GM12891 (cell line): ENCODE results near the gene ADGRB3.

Experiments used
- POLR2A ChIP-seq: IDR thresholded peaks from 2 replicates; pipeline ENCODE4 v1.6.1; 2011; ENCODE audit warnings: low read depth, low read length, control low read depth
- POLR2AphosphoS5 ChIP-seq: IDR thresholded peaks from 2 replicates; pipeline ENCODE4 v1.6.1; 2011; ENCODE audit warnings: low read depth, low read length, control low read depth
- TAF1 ChIP-seq: IDR thresholded peaks from 2 replicates; pipeline ENCODE4 v1.6.1; 2011; ENCODE audit warnings: low read depth, low read length, control low read depth

DNA sequence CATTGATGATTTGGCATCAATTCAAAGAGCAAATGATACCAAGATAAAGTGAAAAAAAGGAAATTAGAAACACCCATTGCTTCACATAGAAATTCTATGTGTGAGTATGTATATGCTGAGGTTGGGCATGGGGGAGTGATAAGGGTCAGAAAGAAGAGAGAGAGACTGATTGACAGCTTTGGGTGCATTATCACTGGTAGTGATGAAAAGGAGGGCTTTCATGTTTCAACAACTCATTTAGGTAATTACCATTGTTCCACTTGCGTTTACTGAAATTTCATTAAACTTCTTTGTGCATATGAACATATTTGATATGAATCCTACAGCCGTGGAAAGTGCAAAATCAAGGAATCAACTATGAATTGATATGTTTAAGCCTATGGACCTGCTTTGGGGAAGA is 84.7 kb downstream of the ADGRB3 start:
- no peak for TF ChIP-seq POLR2A
- no peak for TF ChIP-seq POLR2AphosphoS5
- TF ChIP-seq TAF1: no peak
